Amniotic stem cell (primary cell): Measurements from ENCODE around the gene BCKDK.

Experiments used
- DNase-seq: peaks from one replicate; lab custom pipeline; 2025; lab: John Stamatoyannopoulos, UW

BCKDK gene

DNA sequence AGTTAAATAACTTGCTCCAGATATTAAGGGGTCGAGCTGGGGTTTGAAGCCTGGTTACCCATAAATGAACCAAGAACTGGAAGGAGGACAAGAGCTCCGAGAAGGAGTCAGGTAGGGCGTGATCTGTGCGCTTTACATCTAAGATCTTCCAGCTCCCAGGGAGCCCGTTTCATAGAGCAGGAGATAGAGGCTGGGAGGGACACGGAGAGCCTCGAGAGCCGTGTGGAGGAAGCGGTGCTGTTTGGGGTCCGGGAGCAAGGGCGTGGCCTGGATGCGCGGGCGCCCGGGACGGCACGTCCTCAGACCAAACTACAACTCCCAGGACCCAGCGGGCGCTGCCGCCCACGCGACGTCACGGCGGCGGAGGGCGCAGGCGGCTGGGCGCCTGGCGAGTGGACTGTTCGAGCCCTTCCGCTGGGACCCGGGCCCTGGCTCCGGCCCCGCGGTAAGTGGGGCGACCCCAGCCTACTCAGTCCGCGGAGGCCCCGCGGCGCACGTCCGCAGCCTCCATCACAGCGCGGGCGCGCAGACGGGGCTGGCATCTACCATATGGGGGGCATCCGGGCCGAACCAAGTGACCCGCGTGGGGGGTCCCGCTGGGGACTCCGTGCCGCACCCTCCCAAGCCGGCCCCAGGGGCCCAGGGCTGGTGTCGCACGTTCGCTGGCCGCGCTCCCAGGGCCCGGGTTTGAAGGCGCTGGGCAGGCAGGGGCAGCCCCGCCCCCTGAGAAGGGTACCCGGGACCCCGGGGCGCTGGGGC is at the start of gene BCKDK:
Gene BCKDK (plus strand): TSS at position 352 of the 759 bp plus-strand sequence. CDS start 838 bp downstream, outside the sequence.
- peak; percentile 15 for DNase-seq

DNA sequence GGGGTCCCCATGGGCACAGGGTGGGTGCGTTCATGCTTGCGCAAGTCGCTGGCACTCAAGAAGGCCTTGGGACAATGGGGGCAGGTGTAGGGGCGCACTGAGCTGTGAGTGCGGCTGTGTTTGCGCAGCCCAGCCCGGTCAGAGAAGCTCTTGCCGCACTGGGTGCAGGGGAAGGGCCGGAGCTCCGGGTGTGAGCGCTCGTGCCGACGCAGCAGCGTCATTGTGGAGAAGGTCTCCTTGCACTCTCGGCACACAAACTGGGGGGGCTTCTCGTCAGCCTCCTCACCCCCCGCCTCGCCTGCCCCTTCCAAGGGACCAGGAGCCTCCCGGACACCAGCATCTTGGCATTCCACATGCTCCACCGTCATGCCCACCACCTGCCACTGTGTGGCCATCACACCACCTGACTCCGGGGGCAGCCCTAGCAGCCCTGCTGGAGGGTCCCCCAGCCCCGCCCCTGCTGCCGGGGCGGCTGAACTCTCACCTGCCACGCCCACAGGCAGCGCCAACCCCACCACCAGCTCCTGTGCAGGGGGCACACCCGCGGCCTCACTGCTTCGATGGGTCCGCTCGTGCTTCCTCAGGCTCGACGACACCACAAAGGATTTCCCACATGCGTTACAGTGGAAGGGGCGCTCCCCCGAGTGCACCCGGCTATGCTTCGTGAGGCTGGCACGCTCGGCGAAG is 46.9 kb upstream of the BCKDK start:
- DNase-seq, result no peak

DNA sequence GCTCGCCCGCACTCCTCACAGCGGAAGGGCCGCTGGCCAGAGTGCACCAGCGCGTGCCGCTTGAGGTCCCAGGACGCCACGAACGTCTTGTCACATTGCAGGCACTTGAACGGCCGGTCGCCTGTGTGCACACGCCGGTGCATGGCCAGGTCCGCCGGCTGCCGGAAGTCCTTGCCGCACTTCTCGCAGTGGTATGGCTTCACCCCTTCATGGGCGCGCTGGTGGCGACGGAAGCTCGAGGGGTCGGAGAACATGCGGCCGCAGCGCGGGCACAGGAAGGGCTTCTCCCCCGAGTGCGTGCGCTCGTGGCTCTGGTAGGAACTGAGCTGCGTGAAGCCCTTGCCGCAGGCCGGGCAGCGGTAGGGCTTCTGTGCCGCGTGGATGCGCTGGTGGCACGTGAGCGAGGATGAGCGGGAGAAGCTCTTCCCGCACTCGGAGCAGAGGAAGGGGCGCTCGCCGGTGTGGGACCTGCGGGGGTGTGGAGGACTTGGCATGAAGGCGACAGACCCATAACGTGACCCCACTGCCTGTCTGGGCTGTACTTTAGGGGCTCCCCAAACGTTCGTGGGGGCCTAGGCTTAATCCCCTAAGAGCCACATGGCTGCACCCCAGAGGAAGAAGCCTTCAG is 46.3 kb upstream of the BCKDK start:
- no peak for DNase-seq

DNA sequence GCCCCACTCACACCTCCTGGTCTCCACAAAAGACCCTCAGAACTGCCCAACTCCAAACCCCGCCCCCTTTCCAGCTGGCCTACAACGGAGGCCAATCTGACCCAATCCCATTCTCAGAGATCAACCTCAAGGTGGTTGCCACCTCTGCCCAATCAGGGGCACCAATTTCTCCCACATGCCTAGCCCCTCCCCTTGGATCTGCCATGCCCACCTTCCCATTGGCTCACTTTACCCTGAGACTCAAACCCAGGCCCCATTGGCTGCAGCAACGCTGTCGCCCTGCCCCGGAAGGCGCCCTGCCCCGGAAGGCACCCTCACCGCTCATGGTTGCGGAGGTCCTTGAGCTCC is 44.7 kb upstream of the BCKDK start:
- no peak for DNase-seq

DNA sequence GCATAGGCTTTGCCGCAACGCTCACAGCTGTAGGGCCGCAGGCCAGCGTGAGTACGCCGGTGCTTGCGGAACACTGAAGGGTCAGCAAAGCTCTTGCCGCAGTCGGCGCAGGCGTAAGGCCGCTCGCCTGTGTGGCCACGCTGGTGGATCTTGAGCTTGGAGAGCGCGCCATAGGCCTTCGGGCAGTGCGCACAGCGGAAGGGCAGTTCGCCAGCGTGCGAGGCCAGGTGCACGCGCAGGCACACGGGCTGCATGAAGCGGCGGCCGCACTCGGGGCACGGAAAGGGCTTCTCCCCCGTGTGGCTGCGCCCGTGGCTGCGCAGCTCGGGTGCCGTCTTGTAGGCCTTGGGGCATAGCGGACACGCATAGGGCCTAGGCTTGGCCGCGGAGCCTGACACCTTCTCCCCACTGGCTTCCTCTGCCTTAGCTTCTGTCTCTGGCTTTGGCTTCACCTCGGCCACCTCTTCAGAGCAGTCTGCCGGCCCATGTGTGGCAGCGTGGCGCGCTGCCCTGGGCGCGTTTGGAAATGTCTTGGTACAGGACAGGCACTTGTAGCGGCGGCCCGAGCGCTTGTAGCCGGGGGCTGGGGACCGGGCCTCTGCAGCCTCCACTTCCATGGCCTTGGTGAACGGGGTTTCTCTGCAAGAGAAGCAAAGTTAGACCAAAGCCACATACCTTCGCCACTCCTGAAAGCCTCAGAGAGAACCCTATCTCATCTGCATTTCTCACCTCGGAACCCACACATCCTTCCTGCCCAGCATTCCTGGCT is 44.2 kb upstream of the BCKDK start:
- no peak for DNase-seq

DNA sequence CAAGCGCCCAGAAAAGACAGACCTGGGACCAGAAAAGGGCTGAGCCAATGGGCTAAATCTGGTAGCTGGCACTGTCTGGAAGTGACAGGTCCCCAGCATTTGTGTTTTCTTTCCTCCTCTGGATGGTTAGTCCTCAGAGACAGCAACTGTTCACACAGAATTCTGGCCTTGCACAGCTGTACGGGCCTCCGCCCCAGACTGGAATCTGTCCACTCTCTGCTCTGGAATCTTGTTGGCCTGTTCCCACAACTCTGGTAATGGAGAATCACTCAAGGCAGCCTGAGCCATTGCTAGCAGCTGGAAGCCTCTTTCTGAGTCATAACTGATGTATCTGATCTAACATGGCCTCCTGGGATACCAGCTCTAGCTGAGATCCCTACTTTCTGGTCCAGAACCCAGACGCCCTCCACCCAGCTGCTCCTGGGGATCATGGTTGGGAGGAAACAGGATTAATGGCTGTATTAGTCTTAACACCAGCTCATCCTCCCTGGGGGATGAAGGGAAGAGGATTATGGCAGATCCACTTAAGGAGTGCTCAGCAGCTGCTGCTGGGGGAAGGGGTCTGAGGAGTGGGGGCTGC is 43.2 kb upstream of the BCKDK start:
- DNase-seq, result peak; percentile 64

DNA sequence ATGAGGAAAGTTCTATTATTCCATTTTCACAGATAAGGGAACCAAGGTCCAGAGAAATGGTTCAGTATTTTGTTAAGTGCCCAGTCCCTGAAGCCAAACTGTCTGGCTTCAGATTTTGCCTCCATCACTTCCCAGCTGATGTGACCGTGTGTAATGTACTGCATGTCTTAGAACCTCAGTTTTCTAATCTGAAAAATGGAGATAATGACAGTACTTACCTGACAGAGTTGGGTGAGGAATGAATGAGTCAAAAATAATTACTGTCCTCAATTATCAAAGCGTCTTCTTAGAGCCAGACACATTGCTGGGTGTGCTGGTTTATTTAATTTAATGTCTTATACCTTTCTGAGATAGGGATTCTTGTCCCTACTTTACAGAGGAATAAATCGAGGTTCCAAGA is 40.8 kb upstream of the BCKDK start:
- no peak for DNase-seq

DNA sequence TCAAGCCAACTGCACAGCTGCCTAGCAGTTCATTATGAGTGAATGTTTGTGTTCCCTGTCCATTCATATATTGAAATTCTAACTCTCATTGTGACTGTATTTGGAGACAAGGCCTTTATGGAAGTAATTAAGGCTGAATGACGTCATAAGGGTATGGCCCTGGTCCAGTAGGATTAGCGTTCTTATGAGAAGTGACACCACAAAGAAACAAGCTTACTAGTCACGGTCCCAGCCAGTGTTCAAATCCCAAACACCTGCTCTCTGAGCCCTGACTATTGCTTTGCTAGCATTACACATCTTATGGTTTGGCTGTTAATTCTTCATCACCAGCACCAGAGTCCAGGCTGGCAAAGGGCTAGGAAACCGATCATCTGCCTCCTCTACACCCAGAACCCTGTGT is 36.3 kb upstream of the BCKDK start:
- DNase-seq, result no peak

DNA sequence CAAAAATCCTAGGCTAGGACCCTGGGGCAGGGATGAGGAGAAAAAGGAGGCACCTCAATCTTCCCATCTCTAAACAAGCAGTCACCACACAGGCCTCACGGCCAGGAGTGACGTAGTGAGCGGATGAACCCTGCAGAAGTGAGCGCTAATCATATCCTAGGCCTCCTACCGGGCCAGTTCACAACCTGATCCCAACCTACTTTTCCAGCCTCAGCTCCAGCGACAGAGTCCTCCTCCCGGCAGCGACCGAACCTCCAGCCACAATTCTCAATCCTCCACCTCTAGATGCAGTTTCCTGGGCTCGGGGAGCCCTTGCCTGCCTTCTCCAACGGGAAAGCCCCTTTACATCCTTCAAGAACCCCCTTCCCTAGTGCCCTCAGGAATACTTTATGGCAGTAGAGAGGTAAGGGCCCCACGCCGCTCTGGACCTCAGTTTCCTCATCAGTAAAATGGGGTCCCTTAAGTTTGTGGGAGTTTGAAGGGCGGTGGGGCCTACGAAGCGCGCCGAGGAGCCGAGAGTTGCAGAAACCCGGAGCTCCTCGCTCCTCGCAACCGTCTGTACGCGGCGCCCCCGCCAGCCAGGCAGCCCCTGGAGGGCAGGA is 35.5 kb upstream of the BCKDK start:
- DNase-seq, result no peak

DNA sequence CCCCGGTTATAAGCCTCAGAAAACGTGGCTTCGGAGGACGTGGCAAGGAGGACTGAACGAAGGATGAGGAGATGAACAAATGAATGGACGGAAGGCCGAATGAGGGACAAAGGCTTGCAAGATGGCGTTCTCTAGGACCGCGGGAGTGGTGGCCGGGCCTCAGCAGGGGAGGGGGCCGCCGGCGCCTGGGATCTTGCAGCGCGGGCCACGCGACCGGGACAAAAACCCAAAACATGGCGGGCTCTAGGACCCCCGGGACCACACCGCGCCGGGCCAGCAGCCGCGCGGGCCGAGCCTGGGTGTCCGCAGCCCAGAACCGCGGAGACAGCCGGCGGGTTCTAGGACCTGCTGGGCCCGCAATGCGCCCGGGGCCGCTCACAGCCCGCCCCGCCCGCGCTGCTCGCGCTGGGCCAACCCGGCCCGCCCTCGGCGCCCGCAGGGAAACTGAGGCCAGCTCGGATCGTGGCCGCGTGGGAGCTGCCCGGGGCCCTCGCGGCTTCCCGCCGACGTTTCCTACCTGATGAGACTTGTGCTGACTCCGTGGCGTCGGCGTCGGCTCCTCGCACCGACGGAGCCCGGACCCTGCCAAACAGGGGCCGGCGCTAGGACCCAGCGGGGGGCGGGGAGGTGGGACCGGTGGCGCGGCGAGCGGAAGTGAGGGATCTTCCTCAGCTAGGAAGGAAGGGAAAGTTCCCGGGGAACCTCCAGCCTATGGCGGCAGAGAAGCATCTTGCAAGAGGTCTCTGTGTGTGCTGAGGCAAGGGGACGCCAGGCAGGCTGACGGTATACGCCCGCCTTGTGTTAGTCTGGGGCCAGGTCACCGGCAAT is 34.8 kb upstream of the BCKDK start:
- DNase-seq, result peak; percentile 79

DNA sequence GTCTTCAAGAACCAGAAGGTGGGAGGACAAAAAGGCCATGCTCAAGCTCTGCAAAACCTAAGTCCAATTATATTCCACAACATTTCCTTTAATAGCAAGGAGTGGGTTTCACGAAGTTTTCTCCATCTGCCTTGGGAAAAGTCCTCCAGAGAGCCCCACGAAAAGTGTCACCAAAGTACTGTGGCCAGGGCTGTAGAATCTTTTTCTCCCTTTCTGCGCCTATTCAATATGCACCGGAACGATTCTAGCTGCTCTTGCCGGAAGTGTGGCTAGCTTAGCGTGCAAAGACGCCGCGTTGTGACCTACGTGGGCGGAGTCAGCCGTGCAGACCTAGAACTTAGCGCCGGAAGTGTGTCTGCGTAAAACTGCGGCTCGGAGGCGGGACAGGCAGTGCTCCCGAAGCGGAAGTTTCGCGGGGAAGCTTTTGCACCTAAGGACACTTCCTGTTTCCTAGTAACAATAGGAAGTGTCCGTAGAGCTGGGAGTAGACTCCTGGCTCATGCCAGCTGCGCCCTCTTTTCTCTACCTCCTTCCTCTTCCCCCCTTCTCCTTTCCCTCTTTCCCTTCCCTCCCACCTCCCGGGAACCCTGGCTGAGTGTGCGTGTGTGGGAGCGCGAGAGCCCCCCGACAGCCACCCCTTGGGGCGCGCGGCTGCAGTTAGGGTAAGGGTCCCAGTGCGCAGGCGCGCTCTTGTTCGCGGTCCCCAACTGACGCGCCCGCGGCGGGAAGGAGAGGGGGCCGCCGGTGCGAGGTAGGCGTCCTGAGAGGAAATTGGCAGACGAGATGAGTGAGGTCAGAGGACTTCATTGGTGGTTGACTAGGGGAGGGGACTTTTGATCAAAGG is 34.0 kb upstream of the BCKDK start, which contains the start of the genes ZNF646 and ZNF668:
Gene ZNF646 (plus strand): TSS at position 453 of the 844 bp plus-strand sequence. CDS start 1,903 bp downstream, outside the sequence.
Gene ZNF668 (minus strand): TSS at position 271 of the 844 bp plus-strand sequence. CDS start 9,781 bp downstream, outside the sequence.
- peak; percentile 99 for DNase-seq

DNA sequence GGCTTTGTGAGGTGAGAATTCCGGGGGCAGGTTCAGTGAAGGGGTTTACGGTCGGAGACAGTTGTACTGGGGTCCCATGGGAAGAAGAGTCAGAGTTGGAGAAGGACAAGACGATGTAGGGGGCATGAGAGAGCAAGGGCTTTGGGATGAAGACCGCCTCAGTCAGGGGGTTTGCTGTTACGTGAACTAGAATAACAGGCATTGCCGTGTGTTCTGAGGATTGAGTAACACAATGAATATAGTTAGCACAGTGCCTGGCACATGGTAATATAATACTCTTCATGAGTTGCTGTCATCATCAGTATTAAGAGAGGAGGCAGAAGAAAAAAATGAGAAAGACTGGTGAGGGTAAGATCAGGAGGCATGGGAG is 33.4 kb upstream of the BCKDK start:
- no peak for DNase-seq

DNA sequence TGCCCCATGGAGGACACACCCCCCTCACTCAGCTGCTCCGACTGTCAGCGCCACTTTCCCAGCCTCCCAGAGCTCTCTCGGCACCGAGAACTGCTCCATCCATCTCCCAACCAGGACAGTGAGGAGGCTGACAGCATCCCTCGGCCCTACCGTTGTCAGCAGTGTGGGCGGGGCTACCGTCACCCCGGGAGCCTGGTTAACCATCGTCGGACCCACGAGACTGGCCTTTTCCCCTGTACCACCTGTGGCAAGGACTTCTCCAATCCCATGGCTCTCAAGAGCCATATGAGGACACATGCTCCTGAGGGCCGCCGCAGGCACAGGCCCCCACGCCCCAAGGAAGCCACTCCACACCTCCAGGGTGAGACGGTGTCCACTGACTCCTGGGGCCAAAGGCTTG is 31.9 kb upstream of the BCKDK start:
- no peak for DNase-seq

DNA sequence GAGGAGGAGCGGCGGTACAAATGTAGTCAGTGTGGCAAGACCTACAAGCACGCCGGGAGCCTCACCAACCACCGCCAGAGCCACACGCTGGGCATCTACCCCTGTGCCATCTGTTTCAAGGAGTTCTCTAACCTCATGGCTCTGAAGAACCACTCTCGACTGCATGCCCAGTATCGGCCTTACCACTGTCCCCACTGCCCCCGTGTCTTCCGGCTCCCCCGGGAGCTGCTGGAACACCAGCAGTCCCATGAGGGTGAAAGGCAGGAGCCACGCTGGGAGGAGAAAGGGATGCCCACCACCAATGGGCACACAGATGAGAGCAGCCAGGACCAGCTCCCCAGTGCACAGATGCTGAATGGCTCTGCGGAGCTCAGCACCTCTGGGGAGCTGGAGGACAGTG is 31.2 kb upstream of the BCKDK start:
- DNase-seq, result no peak

DNA sequence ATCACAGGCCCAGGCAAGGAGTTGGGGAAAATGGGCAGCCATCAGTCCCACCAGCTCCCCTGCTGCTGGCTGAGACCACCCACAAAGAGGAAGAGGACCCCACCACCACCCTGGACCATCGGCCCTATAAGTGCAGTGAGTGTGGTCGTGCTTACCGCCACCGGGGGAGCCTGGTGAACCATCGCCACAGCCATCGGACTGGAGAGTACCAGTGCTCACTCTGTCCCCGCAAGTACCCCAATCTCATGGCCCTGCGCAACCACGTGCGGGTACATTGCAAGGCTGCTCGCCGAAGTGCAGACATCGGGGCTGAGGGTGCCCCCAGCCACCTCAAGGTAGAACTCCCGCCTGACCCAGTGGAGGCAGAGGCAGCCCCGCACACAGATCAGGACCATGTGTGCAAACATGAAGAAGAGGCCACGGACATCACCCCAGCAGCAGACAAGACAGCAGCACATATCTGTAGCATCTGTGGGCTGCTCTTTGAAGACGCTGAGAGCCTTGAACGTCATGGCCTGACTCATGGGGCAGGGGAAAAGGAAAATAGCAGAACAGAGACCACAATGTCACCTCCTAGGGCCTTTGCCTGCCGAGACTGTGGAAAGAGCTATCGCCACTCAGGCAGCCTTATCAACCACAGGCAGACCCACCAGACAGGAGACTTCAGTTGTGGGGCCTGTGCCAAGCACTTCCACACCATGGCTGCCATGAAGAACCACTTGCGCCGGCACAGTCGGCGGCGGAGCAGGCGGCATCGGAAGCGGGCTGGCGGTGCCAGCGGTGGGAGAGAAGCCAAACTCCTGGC is 30.4 kb upstream of the BCKDK start:
- no peak for DNase-seq

DNA sequence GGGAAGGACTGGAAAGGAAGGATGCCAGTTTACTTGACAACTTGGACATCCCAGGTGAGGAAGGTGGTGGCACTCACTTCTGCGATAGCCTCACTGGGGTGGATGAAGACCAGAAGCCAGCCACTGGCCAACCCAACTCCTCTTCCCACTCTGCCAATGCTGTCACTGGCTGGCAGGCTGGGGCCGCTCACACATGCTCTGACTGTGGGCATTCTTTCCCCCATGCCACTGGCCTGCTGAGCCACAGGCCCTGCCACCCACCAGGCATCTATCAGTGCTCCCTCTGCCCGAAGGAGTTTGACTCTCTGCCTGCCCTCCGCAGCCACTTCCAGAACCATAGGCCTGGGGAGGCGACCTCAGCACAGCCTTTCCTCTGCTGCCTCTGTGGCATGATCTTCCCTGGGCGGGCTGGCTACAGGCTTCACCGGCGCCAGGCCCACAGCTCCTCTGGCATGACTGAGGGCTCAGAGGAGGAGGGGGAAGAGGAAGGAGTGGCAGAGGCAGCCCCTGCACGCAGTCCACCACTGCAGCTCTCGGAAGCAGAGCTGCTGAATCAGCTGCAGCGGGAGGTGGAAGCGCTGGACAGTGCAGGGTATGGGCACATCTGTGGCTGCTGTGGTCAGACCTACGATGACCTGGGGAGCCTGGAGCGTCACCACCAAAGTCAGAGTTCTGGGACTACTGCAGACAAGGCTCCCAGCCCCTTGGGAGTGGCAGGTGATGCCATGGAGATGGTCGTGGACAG is 29.4 kb upstream of the BCKDK start:
- DNase-seq, result no peak

DNA sequence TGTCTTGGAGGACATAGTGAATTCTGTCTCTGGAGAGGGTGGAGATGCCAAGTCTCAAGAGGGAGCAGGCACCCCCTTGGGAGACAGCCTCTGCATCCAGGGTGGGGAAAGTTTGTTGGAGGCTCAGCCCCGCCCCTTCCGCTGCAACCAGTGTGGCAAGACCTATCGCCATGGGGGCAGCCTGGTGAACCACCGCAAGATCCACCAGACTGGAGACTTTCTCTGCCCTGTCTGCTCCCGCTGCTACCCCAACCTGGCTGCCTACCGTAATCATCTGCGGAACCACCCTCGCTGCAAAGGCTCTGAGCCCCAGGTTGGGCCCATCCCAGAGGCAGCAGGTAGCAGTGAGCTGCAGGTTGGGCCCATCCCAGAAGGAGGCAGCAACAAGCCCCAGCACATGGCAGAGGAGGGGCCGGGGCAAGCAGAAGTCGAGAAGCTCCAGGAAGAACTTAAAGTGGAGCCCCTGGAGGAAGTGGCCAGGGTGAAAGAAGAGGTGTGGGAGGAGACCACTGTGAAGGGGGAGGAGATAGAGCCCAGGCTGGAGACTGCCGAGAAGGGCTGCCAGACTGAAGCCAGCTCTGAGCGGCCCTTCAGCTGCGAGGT is 28.7 kb upstream of the BCKDK start:
- DNase-seq, result no peak
